ENCODE results near the gene PLEKHG4B.

PLEKHG4B gene

DNA sequence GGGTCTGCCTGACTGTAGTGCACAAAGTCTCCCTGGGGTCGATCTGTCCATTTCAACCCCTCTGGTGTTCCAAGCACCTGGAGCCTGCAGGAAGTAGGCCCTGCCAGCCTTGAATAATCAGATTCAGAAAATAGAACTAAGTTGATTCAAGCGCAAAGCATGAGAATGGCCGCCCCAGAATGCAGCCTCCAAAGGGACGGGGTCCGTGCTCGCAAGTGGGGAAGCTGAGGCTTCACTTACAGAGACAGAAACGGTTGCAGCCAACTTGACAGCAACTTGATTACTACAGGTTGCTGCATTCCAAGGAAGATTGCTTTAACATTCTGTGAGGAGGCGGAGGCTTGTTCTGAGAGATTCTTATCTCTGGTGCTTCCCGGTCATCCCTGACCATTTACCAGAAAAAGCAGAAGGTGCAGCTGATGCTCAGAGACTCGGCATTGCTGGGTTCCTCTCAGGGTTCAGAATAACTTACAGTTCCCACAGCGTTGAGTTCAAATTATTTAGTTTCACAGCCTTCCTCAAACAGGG is 84.4 kb downstream of the PLEKHG4B start:
- DNase-seq = no peak
- no peak overlapping the region for H3K27ac ChIP-seq (ENCODE audit: insufficient read depth, low read length, poor library complexity, severe bottlenecking)
- no peaks in the 10 kb centered on the region for H3K36me3 ChIP-seq (ENCODE audit: control insufficient read depth, insufficient read depth, low read length)
- no peaks in the 10 kb centered on the region for H3K4me1 ChIP-seq (ENCODE audit: control insufficient read depth, insufficient read depth, low read length, poor library complexity, severe bottlenecking)
- no peaks in the 10 kb centered on the region for H3K9me3 ChIP-seq (ENCODE audit: control insufficient read depth, low read length)
- no peaks in the 10 kb centered on the region for H3K27me3 ChIP-seq (replicated peaks; ENCODE audit: control insufficient read depth, insufficient read depth, low read length, poor library complexity, severe bottlenecking)
- no peak overlapping the region for H3K4me3 ChIP-seq (ENCODE audit: insufficient read depth, low read depth, low read length, poor library complexity, severe bottlenecking)

GRCh38 chr5:178110-178509 is 86.1 kb downstream of the PLEKHG4B start:
- Histone ChIP-seq H3K4me1 (ENCODE audit: control insufficient read depth, insufficient read depth, low read length, poor library complexity, severe bottlenecking) (no peaks in the 10 kb centered on the region), H3K9me3 (ENCODE audit: control insufficient read depth, low read length) (no peaks in the 10 kb centered on the region), H3K4me3 (ENCODE audit: insufficient read depth, low read depth, low read length, poor library complexity, severe bottlenecking) (no peak overlapping the region), H3K36me3 (ENCODE audit: control insufficient read depth, insufficient read depth, low read length) (no peaks in the 10 kb centered on the region), H3K27ac (ENCODE audit: insufficient read depth, low read length, poor library complexity, severe bottlenecking) (no peak overlapping the region), H3K27me3 (replicated peaks; ENCODE audit: control insufficient read depth, insufficient read depth, low read length, poor library complexity, severe bottlenecking) (no peaks in the 10 kb centered on the region)
- DNase-seq = no peak

DNA sequence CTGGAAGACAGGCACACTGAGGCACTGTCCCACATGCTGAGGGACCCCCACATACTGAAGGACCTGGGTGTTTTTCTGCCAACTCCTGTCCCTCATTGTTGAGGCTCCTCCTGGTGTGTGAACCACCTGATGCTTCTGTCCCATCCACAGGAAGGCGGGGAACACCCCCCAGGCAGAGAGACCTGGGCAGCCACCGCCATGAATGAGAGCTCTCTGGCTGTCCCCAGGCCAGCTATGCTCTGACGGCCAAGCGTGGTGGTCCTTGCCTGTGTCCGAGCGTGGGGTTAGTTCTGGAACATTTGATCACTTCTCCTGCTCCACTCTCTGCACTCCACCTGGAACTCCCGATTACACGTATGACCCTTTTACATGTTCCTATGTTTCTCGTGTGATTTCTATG is 87.4 kb downstream of the PLEKHG4B start:
- no peaks in the 10 kb centered on the region for H3K4me1 ChIP-seq (ENCODE audit: control insufficient read depth, insufficient read depth, low read length, poor library complexity, severe bottlenecking)
- no peaks in the 10 kb centered on the region for H3K9me3 ChIP-seq (ENCODE audit: control insufficient read depth, low read length)
- H3K4me3 ChIP-seq (ENCODE audit: insufficient read depth, low read depth, low read length, poor library complexity, severe bottlenecking) = no peak overlapping the region
- no peaks in the 10 kb centered on the region for H3K27me3 ChIP-seq (replicated peaks; ENCODE audit: control insufficient read depth, insufficient read depth, low read length, poor library complexity, severe bottlenecking)
- no peak overlapping the region for H3K27ac ChIP-seq (ENCODE audit: insufficient read depth, low read length, poor library complexity, severe bottlenecking)
- no peak for DNase-seq
- no peaks in the 10 kb centered on the region for H3K36me3 ChIP-seq (ENCODE audit: control insufficient read depth, insufficient read depth, low read length)

- H3K27ac ChIP-seq (ENCODE audit: insufficient read depth, low read length, poor library complexity, severe bottlenecking) = no peak overlapping the region
- H3K27me3 ChIP-seq (replicated peaks; ENCODE audit: control insufficient read depth, insufficient read depth, low read length, poor library complexity, severe bottlenecking) = no peaks in the 10 kb centered on the region
- no peaks in the 10 kb centered on the region for H3K36me3 ChIP-seq (ENCODE audit: control insufficient read depth, insufficient read depth, low read length)
- no peaks in the 10 kb centered on the region for H3K4me1 ChIP-seq (ENCODE audit: control insufficient read depth, insufficient read depth, low read length, poor library complexity, severe bottlenecking)
- no peak for DNase-seq
- no peaks in the 10 kb centered on the region for H3K9me3 ChIP-seq (ENCODE audit: control insufficient read depth, low read length)
- H3K4me3 ChIP-seq (ENCODE audit: insufficient read depth, low read depth, low read length, poor library complexity, severe bottlenecking) = no peak overlapping the region
Measured at GRCh38 chr5:180286-180918, 88.4 kb downstream of the PLEKHG4B start.

DNA sequence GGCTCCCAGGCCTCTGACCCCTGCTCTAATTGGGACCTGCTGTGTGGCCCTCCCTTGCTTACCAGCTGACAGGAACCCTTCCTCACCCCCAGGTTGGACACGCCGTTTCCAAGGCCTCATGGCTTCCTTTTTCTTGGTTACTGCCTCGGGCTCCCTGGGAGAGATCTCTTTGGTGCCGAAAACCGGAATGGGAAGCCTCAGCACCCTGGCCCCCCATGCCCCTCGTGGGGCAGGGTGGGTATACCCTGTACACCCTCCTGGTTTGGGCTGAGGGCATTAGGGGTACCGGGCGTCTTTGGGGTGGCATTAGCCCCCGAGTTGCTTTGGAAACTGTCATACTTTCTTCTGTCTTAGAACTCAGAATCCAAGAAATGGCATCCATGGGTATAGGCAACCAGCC is 89.2 kb downstream of the PLEKHG4B start:
- Histone ChIP-seq H3K4me1 (ENCODE audit: control insufficient read depth, insufficient read depth, low read length, poor library complexity, severe bottlenecking) (no peaks in the 10 kb centered on the region), H3K36me3 (ENCODE audit: control insufficient read depth, insufficient read depth, low read length) (no peaks in the 10 kb centered on the region), H3K27me3 (replicated peaks; ENCODE audit: control insufficient read depth, insufficient read depth, low read length, poor library complexity, severe bottlenecking) (no peaks in the 10 kb centered on the region), H3K4me3 (ENCODE audit: insufficient read depth, low read depth, low read length, poor library complexity, severe bottlenecking) (no peak overlapping the region), H3K27ac (ENCODE audit: insufficient read depth, low read length, poor library complexity, severe bottlenecking) (no peak overlapping the region), H3K9me3 (ENCODE audit: control insufficient read depth, low read length) (no peaks in the 10 kb centered on the region)
- no peak for DNase-seq

DNA sequence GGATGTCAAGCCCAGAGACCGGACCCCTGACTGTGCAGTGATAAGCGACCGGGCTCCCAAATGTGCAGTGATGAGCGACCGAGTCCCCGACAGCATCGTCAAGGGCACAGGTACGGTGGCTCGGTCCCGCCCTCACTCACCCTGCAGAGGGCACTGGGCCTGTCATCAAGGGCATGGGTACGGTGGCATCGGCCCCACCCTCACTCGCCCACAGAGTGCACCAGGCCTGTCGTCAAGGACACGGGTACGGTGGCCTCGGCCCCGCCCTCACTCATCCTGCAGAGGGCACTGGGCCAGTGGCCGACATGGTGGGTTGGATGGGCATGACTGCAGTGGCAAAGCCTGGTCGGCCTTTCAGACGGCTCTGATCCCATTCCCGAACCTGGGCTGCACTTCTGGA is 89.6 kb downstream of the PLEKHG4B start:
- H3K27ac ChIP-seq (ENCODE audit: insufficient read depth, low read length, poor library complexity, severe bottlenecking) = no peak overlapping the region
- no peaks in the 10 kb centered on the region for H3K27me3 ChIP-seq (replicated peaks; ENCODE audit: control insufficient read depth, insufficient read depth, low read length, poor library complexity, severe bottlenecking)
- H3K4me3 ChIP-seq (ENCODE audit: insufficient read depth, low read depth, low read length, poor library complexity, severe bottlenecking) = no peak overlapping the region
- DNase-seq = no peak
- H3K36me3 ChIP-seq (ENCODE audit: control insufficient read depth, insufficient read depth, low read length) = no peaks in the 10 kb centered on the region
- H3K4me1 ChIP-seq (ENCODE audit: control insufficient read depth, insufficient read depth, low read length, poor library complexity, severe bottlenecking) = no peaks in the 10 kb centered on the region
- no peaks in the 10 kb centered on the region for H3K9me3 ChIP-seq (ENCODE audit: control insufficient read depth, low read length)

GRCh38 chr5:182126-182525 is 90.2 kb downstream of the PLEKHG4B start:
- Histone ChIP-seq H3K27ac (ENCODE audit: insufficient read depth, low read length, poor library complexity, severe bottlenecking) (no peak overlapping the region), H3K27me3 (replicated peaks; ENCODE audit: control insufficient read depth, insufficient read depth, low read length, poor library complexity, severe bottlenecking) (no peaks in the 10 kb centered on the region), H3K4me1 (ENCODE audit: control insufficient read depth, insufficient read depth, low read length, poor library complexity, severe bottlenecking) (no peaks in the 10 kb centered on the region), H3K36me3 (ENCODE audit: control insufficient read depth, insufficient read depth, low read length) (no peaks in the 10 kb centered on the region), H3K4me3 (ENCODE audit: insufficient read depth, low read depth, low read length, poor library complexity, severe bottlenecking) (no peak overlapping the region), H3K9me3 (ENCODE audit: control insufficient read depth, low read length) (no peaks in the 10 kb centered on the region)
- no peak for DNase-seq

DNA sequence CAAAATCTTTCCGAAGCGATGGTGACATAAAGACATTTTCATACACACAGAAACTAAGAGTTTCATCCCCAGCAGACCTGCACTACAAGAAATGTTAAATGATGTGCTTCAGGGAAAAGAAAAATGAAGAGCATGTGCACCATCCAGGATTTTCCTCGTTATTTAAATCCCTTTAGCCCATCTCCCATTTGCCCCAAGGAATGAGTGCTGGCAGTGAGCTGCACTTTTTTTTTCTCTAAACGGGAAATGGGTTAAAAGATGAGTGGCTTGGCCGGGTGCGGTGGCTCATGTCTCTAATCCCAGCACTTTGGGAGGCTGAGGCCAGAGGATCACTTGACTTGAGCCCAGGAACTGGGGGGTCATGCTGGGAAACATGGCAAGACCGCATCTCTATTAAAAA is 92.5 kb downstream of the PLEKHG4B start:
- DNase-seq = no peak
- Histone ChIP-seq H3K4me1 (ENCODE audit: control insufficient read depth, insufficient read depth, low read length, poor library complexity, severe bottlenecking) (peaks cover 3% of the 10 kb centered on the region), H3K4me3 (ENCODE audit: insufficient read depth, low read depth, low read length, poor library complexity, severe bottlenecking) (no peak overlapping the region), H3K36me3 (ENCODE audit: control insufficient read depth, insufficient read depth, low read length) (no peaks in the 10 kb centered on the region), H3K9me3 (ENCODE audit: control insufficient read depth, low read length) (no peaks in the 10 kb centered on the region), H3K27ac (ENCODE audit: insufficient read depth, low read length, poor library complexity, severe bottlenecking) (no peak overlapping the region), H3K27me3 (replicated peaks; ENCODE audit: control insufficient read depth, insufficient read depth, low read length, poor library complexity, severe bottlenecking) (no peaks in the 10 kb centered on the region)

DNA sequence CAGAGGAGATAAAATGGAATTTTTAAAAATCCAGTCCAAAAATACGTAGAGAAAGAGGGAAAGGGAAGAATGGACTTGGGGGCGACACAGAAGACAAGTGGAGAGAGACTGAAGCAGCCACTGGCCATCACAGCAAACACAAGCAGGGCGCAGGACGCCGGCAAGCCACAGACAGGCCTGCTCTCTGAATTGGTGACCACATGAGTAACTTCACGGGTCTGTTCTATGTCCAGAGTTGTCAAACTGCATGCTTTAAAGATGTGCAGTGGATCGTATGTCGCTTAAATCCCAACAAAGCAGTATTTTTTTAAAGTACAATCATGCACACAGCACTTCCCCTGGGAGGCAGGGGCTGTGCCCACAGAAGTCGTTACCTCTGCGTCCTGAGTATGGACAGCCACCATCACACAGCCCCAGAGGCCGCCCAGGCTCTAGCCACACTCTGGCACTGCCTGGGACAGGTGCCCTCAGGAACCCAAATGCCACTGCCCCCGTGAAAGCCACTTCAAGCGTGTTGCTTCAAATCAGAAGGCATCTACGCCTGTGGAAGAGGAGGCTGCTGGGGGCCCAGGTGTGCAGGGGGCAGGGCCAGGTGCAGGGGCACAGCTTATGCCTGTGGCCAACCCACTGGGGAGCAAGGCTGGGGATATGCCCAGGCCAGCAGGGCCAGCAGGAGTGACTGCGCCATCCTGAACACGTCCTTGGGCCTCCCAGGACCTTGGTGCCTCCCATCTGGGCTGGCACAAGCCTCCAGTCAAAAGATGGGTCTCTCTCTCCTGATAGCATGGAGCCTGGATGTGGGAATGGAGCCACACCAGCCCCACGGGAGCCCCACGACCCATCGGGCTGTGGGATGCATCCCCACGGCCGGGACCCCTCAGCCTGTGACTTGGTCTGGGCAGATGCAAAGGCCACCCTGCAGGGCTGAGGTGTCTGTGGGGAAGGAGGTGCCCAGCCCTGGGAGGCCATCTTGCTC is 93.4 kb downstream of the PLEKHG4B start:
- no peak overlapping the region for H3K27ac ChIP-seq (ENCODE audit: insufficient read depth, low read length, poor library complexity, severe bottlenecking)
- H3K4me3 ChIP-seq (ENCODE audit: insufficient read depth, low read depth, low read length, poor library complexity, severe bottlenecking) = no peak overlapping the region
- DNase-seq = no peak
- no peaks in the 10 kb centered on the region for H3K36me3 ChIP-seq (ENCODE audit: control insufficient read depth, insufficient read depth, low read length)
- no peaks in the 10 kb centered on the region for H3K9me3 ChIP-seq (ENCODE audit: control insufficient read depth, low read length)
- H3K4me1 ChIP-seq (ENCODE audit: control insufficient read depth, insufficient read depth, low read length, poor library complexity, severe bottlenecking) = peaks cover 3% of the 10 kb centered on the region
- no peaks in the 10 kb centered on the region for H3K27me3 ChIP-seq (replicated peaks; ENCODE audit: control insufficient read depth, insufficient read depth, low read length, poor library complexity, severe bottlenecking)

All from effector memory CD4-positive, alpha-beta T cell (primary cell).